CD4-positive, alpha-beta T cell treated with Interleukin-21 for 1 hour (primary cell): ENCODE results near the gene LGALS9C.
"Not testable (repeated sequence)": the region's sequence is repeated elsewhere in the genome, so short reads cannot be mapped to it uniquely, and the experiment has no call there.

Experiments used
- DNase-seq: peaks from one replicate; pipeline ENCODE4 v3.0.0-alpha.2; 2020

The LGALS9C gene

GRCh38 chr17:18478977-18479595, 2.5 kb downstream of the LGALS9C start:
- DNase-seq, result not testable (repeated sequence)

GRCh38 chr17:18481775-18482174, 5.2 kb downstream of the LGALS9C start:
- DNase-seq, result not testable (repeated sequence)

GRCh38 chr17:18485936-18486464, 9.4 kb downstream of the LGALS9C start:
- DNase-seq, result not testable (repeated sequence)

GRCh38 chr17:18487633-18488032, 11.0 kb downstream of the LGALS9C start:
- DNase-seq, result not testable (repeated sequence)

- not testable (repeated sequence) for DNase-seq
Observed at GRCh38 chr17:18488622-18489021, 12.0 kb downstream of the LGALS9C start.

GRCh38 chr17:18490016-18490415, 13.4 kb downstream of the LGALS9C start:
- not testable (repeated sequence) for DNase-seq

GRCh38 chr17:18492712-18493480, 16.3 kb downstream of the LGALS9C start:
- DNase-seq, result peak; percentile 8

- DNase-seq, result not testable (repeated sequence)
Observed at GRCh38 chr17:18494250-18494768, 17.7 kb downstream of the LGALS9C start.

GRCh38 chr17:18497044-18497443, 20.5 kb downstream of the LGALS9C start:
- not testable (repeated sequence) for DNase-seq

- DNase-seq, result not testable (repeated sequence)
Observed at GRCh38 chr17:18499100-18499499, 22.5 kb downstream of the LGALS9C start.

GRCh38 chr17:18499756-18500155, 23.2 kb downstream of the LGALS9C start:
- not testable (repeated sequence) for DNase-seq

GRCh38 chr17:18500281-18500680, 23.7 kb downstream of the LGALS9C start:
- DNase-seq, result not testable (repeated sequence)

- DNase-seq, result not testable (repeated sequence)
Observed at GRCh38 chr17:18500816-18501215, 24.2 kb downstream of the LGALS9C start.

GRCh38 chr17:18503221-18503620, 26.6 kb downstream of the LGALS9C start:
- DNase-seq, result not testable (repeated sequence)

- DNase-seq, result not testable (repeated sequence)
Observed at GRCh38 chr17:18507729-18508128, 31.1 kb downstream of the LGALS9C start.

- DNase-seq, result not testable (repeated sequence)
Observed at GRCh38 chr17:18508667-18509066, 32.1 kb downstream of the LGALS9C start.

GRCh38 chr17:18521100-18521499, 44.5 kb downstream of the LGALS9C start:
- not testable (repeated sequence) for DNase-seq

- not testable (repeated sequence) for DNase-seq
Observed at GRCh38 chr17:18525015-18525414, 48.4 kb downstream of the LGALS9C start.

- not testable (repeated sequence) for DNase-seq
Observed at GRCh38 chr17:18526168-18526800, 49.7 kb downstream of the LGALS9C start.

- not testable (repeated sequence) for DNase-seq
Observed at GRCh38 chr17:18527354-18527753, 50.8 kb downstream of the LGALS9C start.

- not testable (repeated sequence) for DNase-seq
Observed at GRCh38 chr17:18528435-18528834, 51.8 kb downstream of the LGALS9C start.

GRCh38 chr17:18528899-18529500, 52.4 kb downstream of the LGALS9C start:
- not testable (repeated sequence) for DNase-seq

GRCh38 chr17:18530405-18530804, 53.8 kb downstream of the LGALS9C start:
- DNase-seq, result not testable (repeated sequence)
